Suppressor macrophage (primary cell): ENCODE results near the gene CFAP410.

ENCODE experiments used
- DNase-seq, 4 experiments: peaks; one replicate each; pipeline ENCODE4 v3.0.0-alpha.2; 2020 to 2022
- total RNA-seq, 17 experiments: gene quantifications; one replicate each; lab custom pipeline; 2026; ENCODE audit warnings: mixed read lengths in 6 of 17, inconsistent platforms in 3 of 17; lab: John Stamatoyannopoulos, UW

The CFAP410 gene
- total RNA-seq = 3.8 to 19.9 (median 8.0) reads per million in 17 experiments

GRCh38 chr21:44338971-44339910 is at the start of gene CFAP410:
TSS of gene CFAP410 (minus strand) at chr21:44339390. CDS start at chr21:44339194, 196 bp downstream.
- peak; percentile 97 to 98 (median 98) for DNase-seq

- no peak for DNase-seq
Measured at GRCh38 chr21:44384968-44385367, 45.8 kb upstream of the CFAP410 start.

DNA sequence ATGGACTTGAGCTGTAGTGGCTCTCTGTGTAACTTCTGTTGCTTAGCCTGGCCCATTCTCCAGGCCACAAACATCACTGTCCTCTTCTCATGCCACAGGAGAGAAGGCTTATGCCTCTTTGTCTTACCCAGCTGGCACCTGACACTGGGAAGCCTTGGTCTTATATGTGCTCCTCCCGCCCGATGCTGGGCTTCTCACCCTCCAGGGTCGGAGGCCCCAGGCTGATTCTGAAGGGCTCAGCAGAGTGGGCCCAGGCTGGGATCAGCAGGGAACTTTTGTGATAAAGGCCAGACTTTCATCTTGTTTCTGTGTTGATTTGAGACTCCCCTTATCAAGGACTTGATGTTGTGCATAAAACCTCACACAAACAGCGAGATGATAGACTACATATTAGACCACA is 44.0 kb upstream of the CFAP410 start:
- no peak for DNase-seq

DNA sequence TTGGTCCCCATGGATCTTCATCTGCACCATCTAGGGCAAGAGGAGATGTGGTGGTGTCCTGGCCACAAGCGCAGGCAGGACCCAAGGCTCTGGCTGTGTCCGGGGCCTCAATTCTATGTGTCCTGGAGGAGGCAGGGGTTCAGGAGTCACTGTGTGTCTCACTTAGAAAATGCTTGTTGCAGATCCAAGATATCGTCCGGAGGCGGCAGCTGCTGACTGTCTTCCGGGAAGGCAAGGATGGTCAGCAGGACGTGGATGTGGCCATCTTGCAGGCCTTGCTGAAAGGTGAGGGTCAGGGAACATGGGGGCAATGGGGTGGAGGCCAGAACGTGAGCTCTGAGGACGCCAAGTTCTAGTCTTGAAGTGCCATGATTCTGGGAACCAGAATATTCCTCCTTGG is 43.3 kb upstream of the CFAP410 start:
- no peak for DNase-seq

DNA sequence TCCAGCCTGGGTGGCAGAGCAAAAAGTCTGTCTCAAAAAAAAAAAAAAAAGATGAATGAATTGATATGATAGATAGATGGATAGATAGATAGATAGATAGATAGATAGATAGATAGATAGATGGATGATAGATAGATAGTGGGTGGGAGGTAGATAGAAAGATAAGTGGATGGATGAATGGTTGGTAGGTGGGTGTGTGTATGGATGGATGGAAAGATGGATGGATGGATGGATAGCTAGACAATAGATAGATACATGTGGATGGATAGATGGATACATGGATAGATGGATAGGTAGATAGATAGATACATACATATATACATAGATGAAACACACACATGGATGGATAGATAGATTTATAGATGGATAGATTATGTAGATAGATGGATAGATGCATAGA is 42.7 kb upstream of the CFAP410 start:
- DNase-seq = no peak

DNA sequence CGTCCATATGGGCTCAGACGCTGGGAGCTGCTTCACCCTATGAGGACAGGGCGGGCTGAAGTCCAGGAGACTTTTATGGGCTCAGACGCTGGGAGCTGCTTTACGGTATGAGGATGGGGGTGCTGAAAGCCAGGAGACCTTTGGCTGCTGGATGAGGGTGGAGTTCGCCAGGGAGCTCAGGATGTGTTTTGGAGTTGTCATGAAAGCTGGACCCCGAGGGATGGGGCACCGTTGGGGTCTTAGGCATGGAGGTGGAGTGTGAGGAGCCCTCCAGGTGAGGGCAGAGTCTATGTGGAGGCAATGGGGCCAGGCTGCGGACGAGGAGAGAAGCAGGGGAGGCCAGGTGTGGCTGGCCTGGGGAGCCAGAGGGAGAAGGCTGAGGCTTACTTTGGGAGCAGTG is 41.7 kb upstream of the CFAP410 start:
- no peak for DNase-seq

DNA sequence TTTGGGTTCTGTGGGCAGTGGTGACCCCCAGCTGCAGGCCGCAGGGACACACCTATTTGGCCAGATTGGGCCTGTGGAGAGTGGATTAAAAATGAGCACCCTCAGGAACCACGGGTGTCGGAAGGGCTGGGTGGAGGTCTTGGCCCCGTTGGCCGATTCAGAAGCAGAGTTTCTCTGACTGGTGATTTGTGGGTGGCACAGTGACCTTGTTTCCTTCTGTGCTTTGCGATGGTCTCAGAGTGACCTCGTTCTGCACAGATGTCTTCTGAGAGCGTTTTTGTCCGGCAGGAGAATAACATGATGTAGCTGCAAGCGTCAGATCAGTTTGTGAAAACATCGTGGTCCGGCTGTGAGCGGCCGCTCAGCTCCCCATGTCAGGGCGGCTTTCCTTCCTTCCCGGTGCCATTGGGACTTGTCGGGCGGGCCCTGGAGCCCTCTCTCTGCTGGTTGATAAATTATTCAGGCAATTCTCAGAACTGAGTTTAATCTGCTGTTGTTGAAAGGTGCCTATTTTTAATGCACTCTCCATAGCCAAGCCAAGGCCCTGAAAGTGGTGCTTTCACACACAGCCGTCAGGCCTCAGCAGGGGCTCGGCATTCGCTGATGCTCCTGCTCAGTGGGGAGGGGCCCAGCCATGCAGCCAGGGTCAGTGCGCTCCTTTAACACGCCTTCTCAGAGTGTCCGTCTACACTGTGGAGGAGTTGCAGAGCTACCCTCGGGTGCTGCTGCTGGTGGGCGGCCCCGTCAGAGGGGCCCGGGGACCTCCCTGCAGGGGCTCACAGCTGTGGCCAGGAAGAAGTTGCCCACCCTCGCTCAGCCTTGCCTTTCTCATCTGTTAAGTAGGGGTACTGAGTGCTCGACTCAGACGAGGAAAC is 41.0 kb upstream of the CFAP410 start:
- DNase-seq = no peak

DNA sequence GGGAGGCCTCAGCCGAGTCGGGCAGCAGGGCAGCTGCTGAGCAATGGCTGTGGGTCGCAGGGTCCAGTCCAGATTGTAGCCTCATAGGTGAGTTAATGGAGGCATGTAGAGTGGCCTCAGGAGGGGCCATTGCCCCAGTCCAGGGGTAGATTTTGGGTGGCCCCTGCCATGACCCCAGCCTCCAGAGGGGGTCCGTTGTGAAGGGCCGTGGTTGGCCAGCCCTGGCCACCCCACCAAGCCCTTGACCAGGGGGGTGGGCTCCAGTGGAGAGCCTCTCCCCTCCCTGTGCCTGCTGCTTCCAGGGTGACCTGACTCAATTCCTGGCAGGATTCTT is 40.3 kb upstream of the CFAP410 start:
- DNase-seq = no peak

- DNase-seq = no peak
Measured at GRCh38 chr21:44378646-44379514, 39.7 kb upstream of the CFAP410 start.

- DNase-seq = no peak
Measured at GRCh38 chr21:44377922-44378645, 38.9 kb upstream of the CFAP410 start.

GRCh38 chr21:44377201-44377921 is 38.2 kb upstream of the CFAP410 start:
- no peak for DNase-seq

- no peak for DNase-seq
Measured at GRCh38 chr21:44376606-44377005, 37.4 kb upstream of the CFAP410 start.

- no peak for DNase-seq
Measured at GRCh38 chr21:44375761-44376241, 36.6 kb upstream of the CFAP410 start.

GRCh38 chr21:44375281-44375651 is 36.1 kb upstream of the CFAP410 start:
- peak; percentile 76 to 85 (median 84) for DNase-seq

DNA sequence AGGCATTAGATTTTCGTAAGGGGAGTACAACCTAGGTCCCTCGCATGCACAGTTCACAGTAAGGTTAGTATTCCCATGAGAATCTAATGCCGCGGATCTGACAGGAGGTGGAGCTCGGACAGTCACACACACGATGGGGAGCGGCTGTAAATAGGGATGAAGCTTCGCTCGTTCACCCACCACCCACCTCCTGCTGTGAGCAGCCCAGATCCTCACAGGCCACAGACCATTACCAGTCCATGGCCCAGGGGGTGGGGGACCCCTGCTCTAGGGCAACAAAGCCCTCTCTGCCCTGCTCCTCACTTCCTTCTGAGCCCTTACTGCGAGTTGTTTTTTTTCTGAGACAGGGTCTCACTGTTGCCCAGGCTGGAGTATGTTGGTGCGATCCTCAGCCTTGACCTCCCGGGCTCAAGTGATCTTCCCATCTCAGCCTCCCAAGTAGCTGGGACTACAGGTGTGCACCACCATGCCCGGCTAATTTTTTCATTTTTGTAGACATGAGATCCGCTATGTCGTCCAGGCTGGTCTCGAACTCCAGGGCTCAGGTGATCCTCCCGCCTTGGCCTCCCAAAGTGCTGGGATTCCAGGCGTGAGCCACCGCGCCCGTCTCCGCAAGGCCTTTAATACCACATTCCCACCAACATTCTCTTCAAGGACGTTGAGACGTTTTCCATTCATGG is 35.6 kb upstream of the CFAP410 start:
- DNase-seq = no peak

- DNase-seq = no peak
Measured at GRCh38 chr21:44372616-44373015, 33.4 kb upstream of the CFAP410 start.

DNA sequence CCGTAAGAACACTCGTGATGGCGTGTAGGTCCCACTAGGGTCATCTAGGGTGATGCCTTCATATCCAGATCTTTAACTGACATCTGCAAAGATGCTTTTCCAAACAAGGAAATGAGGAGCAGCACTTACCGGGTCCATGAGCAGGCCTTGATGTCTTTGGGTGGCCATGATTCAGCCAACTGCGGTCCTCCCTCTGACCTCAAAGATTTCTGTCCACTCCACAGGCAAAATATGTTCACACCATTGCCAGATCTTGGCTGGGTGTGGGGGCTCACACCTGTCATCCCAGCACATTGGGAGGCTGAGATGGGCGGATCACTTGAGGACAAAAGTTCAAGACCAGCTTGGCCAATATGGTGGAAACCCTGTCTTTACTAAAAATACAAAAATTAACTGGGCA is 32.4 kb upstream of the CFAP410 start:
- no peak for DNase-seq

DNA sequence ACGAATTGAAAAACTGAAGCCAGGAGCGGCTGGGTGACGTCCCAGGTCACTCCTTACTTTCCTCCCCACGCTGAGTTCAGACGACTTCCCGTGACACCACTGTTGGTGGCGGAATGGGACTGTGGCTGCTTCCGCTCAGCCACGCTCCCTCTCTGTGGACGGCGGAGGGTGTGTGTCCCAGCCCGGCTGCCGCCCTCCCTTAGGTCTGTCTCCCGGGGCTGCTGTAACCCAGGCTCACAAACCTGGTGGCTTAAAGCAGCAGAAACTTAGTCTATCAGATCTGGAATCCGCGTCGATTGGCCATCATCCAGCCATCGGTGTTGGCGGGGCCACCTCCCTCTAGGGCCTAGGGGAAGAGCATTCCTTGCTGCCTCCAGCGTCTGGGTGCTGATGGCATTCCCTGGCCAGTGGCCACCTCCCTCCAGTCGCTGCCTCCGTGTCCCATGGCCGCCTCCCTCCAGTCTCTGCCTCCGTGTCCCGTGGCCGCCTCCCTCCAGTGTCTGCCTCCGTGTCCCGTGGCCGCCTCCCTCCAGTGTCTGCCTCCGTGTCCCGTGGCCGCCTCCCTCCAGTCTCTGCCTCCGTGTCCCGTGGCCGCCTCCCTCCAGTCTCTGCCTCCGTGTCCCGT is 31.7 kb upstream of the CFAP410 start:
- DNase-seq = no peak

DNA sequence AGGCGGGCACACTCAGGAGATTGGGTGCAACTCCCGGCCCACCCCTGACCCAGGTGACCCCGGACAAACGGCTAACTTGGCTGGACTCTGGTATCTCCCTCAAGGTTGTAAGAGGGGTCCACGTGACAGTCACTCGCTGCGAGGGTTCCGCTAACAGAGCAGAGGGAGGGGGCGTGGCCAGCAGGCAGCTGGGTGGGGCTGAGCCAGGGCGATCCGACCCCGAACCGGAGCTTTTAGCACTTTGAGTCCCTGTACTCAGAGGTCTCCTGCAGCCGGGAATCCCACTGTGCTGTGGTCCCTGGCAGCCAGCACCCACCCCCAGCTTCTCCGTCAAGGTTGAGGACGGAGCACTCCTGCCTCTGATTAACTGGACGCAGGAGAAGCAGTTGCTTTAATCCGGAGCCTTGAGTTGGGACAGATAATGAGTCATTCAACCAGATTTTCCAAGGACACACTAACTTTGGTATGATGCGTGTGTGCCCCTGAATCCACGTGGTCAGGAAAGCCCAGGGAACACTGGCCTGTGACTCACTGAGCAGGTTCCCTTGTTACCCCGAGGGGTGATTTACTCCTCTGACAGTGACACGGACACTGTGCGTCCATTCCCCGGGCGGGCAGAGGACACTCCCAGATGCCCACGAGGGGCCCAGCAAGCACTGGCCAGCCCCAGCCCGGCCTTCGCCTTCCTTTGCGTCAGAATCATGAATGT is 31.0 kb upstream of the CFAP410 start:
- peak in 3 of 4 experiments; percentile 26 to 58 (median 50) for DNase-seq
